ENCODE results near the gene SLC15A4. TPM values are rescaled to one million over a fixed set of nuclear protein-coding genes. Genes with fewer than 3 reads are reported as not detected.

Gene SLC15A4
- total and polyA plus RNA-seq, 4 experiments from 2014 or later = 2.0 to 14.6 (median 10.0) TPM

- peaks cover 34 to 68% (median 52%) of the 10 kb centered on the region in 4 donors for H3K4me1 Mint-ChIP-seq
- H3K4me3 Mint-ChIP-seq = peak overlapping the region in 2 of 8 donors; percentile 3 to 8
- H3K4me1 ChIP-seq (ENCODE audit: insufficient read depth, low read length) = peaks cover 42% of the 10 kb centered on the region
- DNase-seq = no peak
- H3K27ac ChIP-seq (ENCODE audit: low read depth, low read length) = no peak overlapping the region
- intact Hi-C loops (cut with micrococcal nuclease) = no loop called here
- ChIA-PET CTCF (ENCODE audit: partially characterized antibody) (no interaction called here), POLR2A (ENCODE audit: partially characterized antibody) (no interaction called here)
- H3K27ac Mint-ChIP-seq = peak overlapping the region in 2 of 7 donors; percentile 46 to 76
- H3K27me3 ChIP-seq (ENCODE audit: insufficient read depth, low read length) = no peaks in the 10 kb centered on the region
- no peak overlapping the region for H3K4me3 ChIP-seq (ENCODE audit: low read length in 2 of 2)
- peaks cover 9% of the 10 kb centered on the region for H3K36me3 ChIP-seq (ENCODE audit: insufficient read depth, low read length)
- no peaks in the 10 kb centered on the region for H3K27me3 Mint-ChIP-seq
- H3K9me3 Mint-ChIP-seq = no peaks in the 10 kb centered on the region
- peaks cover 19 to 26% of the 10 kb centered on the region in 2 donors for H3K36me3 Mint-ChIP-seq
- H3K9me3 ChIP-seq (ENCODE audit: control insufficient read depth in 1 of 2, low read length in 2 of 2) = no peaks in the 10 kb centered on the region
Measured at GRCh38 chr12:128818065-128819022, 5.4 kb downstream of the SLC15A4 start.

GRCh38 chr12:128817111-128818015 lies 6.4 kb downstream of the SLC15A4 start:
- peaks cover 38 to 74% (median 54%) of the 10 kb centered on the region in 4 donors for H3K4me1 Mint-ChIP-seq
- no peak for DNase-seq
- POLR2A ChIA-PET (ENCODE audit: partially characterized antibody) = no interaction called here

GRCh38 chr12:128816643-128816920 lies 7.2 kb downstream of the SLC15A4 start:
- Mint-ChIP-seq H3K4me1 (peaks cover 36 to 74% (median 53%) of the 10 kb centered on the region in 4 donors), H3K27ac (peak overlapping the region in 1 of 7 donors; percentile 4), H3K9me3 (no peaks in the 10 kb centered on the region), H3K4me3 (no peak overlapping the region), H3K36me3 (peaks cover 27 to 29% of the 10 kb centered on the region in 2 donors), H3K27me3 (no peaks in the 10 kb centered on the region)
- Histone ChIP-seq H3K4me1 (ENCODE audit: insufficient read depth, low read length) (peaks cover 40% of the 10 kb centered on the region), H3K27ac (ENCODE audit: low read depth, low read length) (no peak overlapping the region), H3K27me3 (ENCODE audit: insufficient read depth, low read length) (no peaks in the 10 kb centered on the region), H3K36me3 (ENCODE audit: insufficient read depth, low read length) (peaks cover 9% of the 10 kb centered on the region), H3K9me3 (ENCODE audit: control insufficient read depth in 1 of 2, low read length in 2 of 2) (no peaks in the 10 kb centered on the region), H3K4me3 (ENCODE audit: low read length in 2 of 2) (no peak overlapping the region)
- no peak for DNase-seq
- POLR2A ChIA-PET (ENCODE audit: partially characterized antibody) = no interaction called here
- intact Hi-C loops (cut with micrococcal nuclease) = no loop called here
- CTCF ChIA-PET (ENCODE audit: partially characterized antibody) = no interaction called here

More at GRCh38 chr12:128817111-128818015, 6.4 kb downstream of the SLC15A4 start:
- no peaks in the 10 kb centered on the region for H3K9me3 Mint-ChIP-seq
- H3K4me3 Mint-ChIP-seq = peak overlapping the region in 2 of 8 donors; percentile 27 to 61
- Histone ChIP-seq H3K9me3 (ENCODE audit: control insufficient read depth in 1 of 2, low read length in 2 of 2) (no peaks in the 10 kb centered on the region), H3K36me3 (ENCODE audit: insufficient read depth, low read length) (peaks cover 9% of the 10 kb centered on the region), H3K4me3 (ENCODE audit: low read length in 2 of 2) (no peak overlapping the region), H3K27ac (ENCODE audit: low read depth, low read length) (no peak overlapping the region), H3K4me1 (ENCODE audit: insufficient read depth, low read length) (peaks cover 42% of the 10 kb centered on the region), H3K27me3 (ENCODE audit: insufficient read depth, low read length) (no peaks in the 10 kb centered on the region)
- CTCF ChIA-PET (ENCODE audit: partially characterized antibody) = no interaction called here
- no peaks in the 10 kb centered on the region for H3K27me3 Mint-ChIP-seq
- intact Hi-C loops (cut with micrococcal nuclease) = no loop called here
- H3K36me3 Mint-ChIP-seq = peaks cover 24 to 33% of the 10 kb centered on the region in 2 donors
- H3K27ac Mint-ChIP-seq = peak overlapping the region in 3 of 7 donors; percentile 1 to 57 (median 53)

GRCh38 chr12:128815779-128816642 lies 7.7 kb downstream of the SLC15A4 start:
- Histone ChIP-seq H3K9me3 (ENCODE audit: control insufficient read depth in 1 of 2, low read length in 2 of 2) (no peaks in the 10 kb centered on the region), H3K27me3 (ENCODE audit: insufficient read depth, low read length) (no peaks in the 10 kb centered on the region), H3K36me3 (ENCODE audit: insufficient read depth, low read length) (peaks cover 9% of the 10 kb centered on the region), H3K4me3 (ENCODE audit: low read length in 2 of 2) (no peak overlapping the region), H3K27ac (ENCODE audit: low read depth, low read length) (no peak overlapping the region), H3K4me1 (ENCODE audit: insufficient read depth, low read length) (peaks cover 44% of the 10 kb centered on the region)
- ChIA-PET CTCF (ENCODE audit: partially characterized antibody) (no interaction called here), POLR2A (ENCODE audit: partially characterized antibody) (no interaction called here)
- peak overlapping the region in 2 of 7 donors; percentile 4 to 27 for H3K27ac Mint-ChIP-seq
- intact Hi-C loops (cut with micrococcal nuclease) = no loop called here
- H3K36me3 Mint-ChIP-seq = peaks cover 27 to 29% of the 10 kb centered on the region in 2 donors
- peaks cover 37 to 74% (median 52%) of the 10 kb centered on the region in 4 donors for H3K4me1 Mint-ChIP-seq
- H3K27me3 Mint-ChIP-seq = no peaks in the 10 kb centered on the region
- no peak for DNase-seq
- H3K4me3 Mint-ChIP-seq = no peak overlapping the region
- H3K9me3 Mint-ChIP-seq = no peaks in the 10 kb centered on the region

GRCh38 chr12:128814411-128815261 lies 9.1 kb downstream of the SLC15A4 start:
- Mint-ChIP-seq H3K9me3 (no peaks in the 10 kb centered on the region), H3K27me3 (no peaks in the 10 kb centered on the region), H3K36me3 (peaks cover 29 to 31% of the 10 kb centered on the region in 2 donors), H3K27ac (no peak overlapping the region), H3K4me1 (peaks cover 44 to 73% (median 54%) of the 10 kb centered on the region in 4 donors), H3K4me3 (no peak overlapping the region)
- Histone ChIP-seq H3K4me1 (ENCODE audit: insufficient read depth, low read length) (peaks cover 43% of the 10 kb centered on the region), H3K27ac (ENCODE audit: low read depth, low read length) (no peak overlapping the region), H3K27me3 (ENCODE audit: insufficient read depth, low read length) (no peaks in the 10 kb centered on the region), H3K4me3 (ENCODE audit: low read length in 2 of 2) (no peak overlapping the region), H3K36me3 (ENCODE audit: insufficient read depth, low read length) (peaks cover 9% of the 10 kb centered on the region), H3K9me3 (ENCODE audit: control insufficient read depth in 1 of 2, low read length in 2 of 2) (no peaks in the 10 kb centered on the region)
- DNase-seq = no peak
- ChIA-PET POLR2A (ENCODE audit: partially characterized antibody) (no interaction called here), CTCF (ENCODE audit: partially characterized antibody) (no interaction called here)
- intact Hi-C loops (cut with micrococcal nuclease) = no loop called here

- H3K27ac Mint-ChIP-seq = no peak overlapping the region
- H3K36me3 Mint-ChIP-seq = peaks cover 30 to 38% of the 10 kb centered on the region in 2 donors
- CTCF ChIA-PET (ENCODE audit: partially characterized antibody) = no interaction called here
- intact Hi-C loops (cut with micrococcal nuclease) = no loop called here
- no peak overlapping the region for H3K4me3 ChIP-seq (ENCODE audit: low read length in 2 of 2)
- no peak for DNase-seq
- no peaks in the 10 kb centered on the region for H3K9me3 ChIP-seq (ENCODE audit: control insufficient read depth in 1 of 2, low read length in 2 of 2)
- no peaks in the 10 kb centered on the region for H3K9me3 Mint-ChIP-seq
- no peaks in the 10 kb centered on the region for H3K27me3 ChIP-seq (ENCODE audit: insufficient read depth, low read length)
- no peaks in the 10 kb centered on the region for H3K27me3 Mint-ChIP-seq
- H3K4me3 Mint-ChIP-seq = no peak overlapping the region
- H3K4me1 Mint-ChIP-seq = peaks cover 44 to 67% (median 53%) of the 10 kb centered on the region in 4 donors
- no peak overlapping the region for H3K27ac ChIP-seq (ENCODE audit: low read depth, low read length)
- peaks cover 39% of the 10 kb centered on the region for H3K4me1 ChIP-seq (ENCODE audit: insufficient read depth, low read length)
- peaks cover 10% of the 10 kb centered on the region for H3K36me3 ChIP-seq (ENCODE audit: insufficient read depth, low read length)
- POLR2A ChIA-PET (ENCODE audit: partially characterized antibody) = no interaction called here
Measured at GRCh38 chr12:128813883-128814282, 9.9 kb downstream of the SLC15A4 start.
